Mesendoderm (in vitro differentiated cells): ENCODE measurements around the gene PRX. TPM values are rescaled to one million over a fixed set of nuclear protein-coding genes. Genes with fewer than 3 reads are reported as not detected.
A peak's percentile ranks its signal among the peaks of the same experiment; 100 is the strongest.

Experiments used
- DNase-seq: peaks from one replicate; pipeline ENCODE4 v3.0.0; 2013
- H2AK5ac ChIP-seq: 2 replicates; pipeline ENCODE4 v1.6.1; 2013; ENCODE audit warnings: low read length, inconsistent platforms
- H2BK120ac ChIP-seq: 2 replicates; pipeline ENCODE4 v1.6.1; 2013; ENCODE audit warnings: low read depth, mild to moderate bottlenecking, low read length, moderate library complexity, mixed read lengths
- H2BK15ac ChIP-seq: replicated peaks from 2 replicates; pipeline ENCODE4 v1.6.1; 2013; ENCODE audit warnings: low read depth, mild to moderate bottlenecking, moderate library complexity
- H2BK5ac ChIP-seq: 2 replicates; pipeline ENCODE4 v1.6.1; 2013; ENCODE audit warnings: low read length, inconsistent platforms
- H3K18ac ChIP-seq: 2 replicates; pipeline ENCODE4 v1.6.1; 2013; ENCODE audit warnings: mild to moderate bottlenecking, low read length, mixed read lengths
- H3K23ac ChIP-seq: one replicate; pipeline ENCODE4 v1.6.1; 2013; ENCODE audit warnings: low read length
- H3K27ac ChIP-seq: 2 replicates; pipeline ENCODE4 v1.5.1; 2013; ENCODE audit warnings: low read depth, mild to moderate bottlenecking, inconsistent platforms, low read length, moderate library complexity
- H3K27me3 ChIP-seq: 2 replicates; pipeline ENCODE4 v1.6.1; 2013; ENCODE audit warnings: low read length, control low read depth, mild to moderate bottlenecking, inconsistent platforms; ENCODE audit not compliant: insufficient read depth, poor library complexity
- H3K36me3 ChIP-seq: 2 replicates; pipeline ENCODE4 v1.6.1; 2013; ENCODE audit warnings: low read length, inconsistent platforms; ENCODE audit not compliant: control insufficient read depth, insufficient read depth
- H3K4ac ChIP-seq: one replicate; pipeline ENCODE4 v1.6.1; 2013; ENCODE audit warnings: low read depth, mild to moderate bottlenecking, low read length, moderate library complexity
- H3K4me1 ChIP-seq: 2 replicates; pipeline ENCODE4 v1.6.1; 2013; ENCODE audit warnings: low read depth, low read length, inconsistent platforms; ENCODE audit not compliant: control insufficient read depth
- H3K4me2 ChIP-seq: 2 replicates; pipeline ENCODE4 v1.6.1; 2013; ENCODE audit warnings: low read length
- H3K4me3 ChIP-seq: 2 replicates; pipeline ENCODE4 v1.5.1; 2013; ENCODE audit warnings: mild to moderate bottlenecking, low read length
- H3K56ac ChIP-seq: one replicate; pipeline ENCODE4 v1.6.1; 2013; ENCODE audit warnings: low read length
- H3K79me1 ChIP-seq: 2 replicates; pipeline ENCODE4 v1.6.1; 2013; ENCODE audit warnings: low read length, inconsistent platforms
- H3K79me2 ChIP-seq: 2 replicates; pipeline ENCODE4 v1.6.1; 2013; ENCODE audit warnings: mild to moderate bottlenecking, low read length; ENCODE audit not compliant: control insufficient read depth, insufficient read depth
- H3K9ac ChIP-seq: 2 replicates; pipeline ENCODE4 v1.6.1; 2013; ENCODE audit warnings: low read length, inconsistent platforms
- H4K5ac ChIP-seq: one replicate; pipeline ENCODE4 v1.6.1; 2013; ENCODE audit warnings: low read length
- H4K8ac ChIP-seq: one replicate; pipeline ENCODE4 v1.6.1; 2013; ENCODE audit warnings: low read depth, mild to moderate bottlenecking, control low read depth, low read length, moderate library complexity
- WGBS: extraction: QIAGEN DNeasy Blood & Tissue Kit; methylation state at CpG from one replicate; pipeline ENCODE4 v1.1.7; 2013; ENCODE audit warnings: low lambda C conversion rate, missing lambda C conversion rate; ENCODE audit not compliant: insufficient coverage; ENCODE audit errors: extremely low coverage; 5-methylcytosine and 5-hydroxymethylcytosine counted together
- polyA plus RNA-seq, 2 experiments: library from polyadenylated mRNA; stranded (reverse); fragments of 200-250 nt; gene quantifications; one replicate each; pipeline ENCODE4 v1.2.3, GENCODE V29; 2013

PRX gene
- 1.1 TPM for polyA plus RNA-seq (2013, experiment 1 of 2)
- 1.5 TPM for polyA plus RNA-seq (2013, experiment 2 of 2)

DNA sequence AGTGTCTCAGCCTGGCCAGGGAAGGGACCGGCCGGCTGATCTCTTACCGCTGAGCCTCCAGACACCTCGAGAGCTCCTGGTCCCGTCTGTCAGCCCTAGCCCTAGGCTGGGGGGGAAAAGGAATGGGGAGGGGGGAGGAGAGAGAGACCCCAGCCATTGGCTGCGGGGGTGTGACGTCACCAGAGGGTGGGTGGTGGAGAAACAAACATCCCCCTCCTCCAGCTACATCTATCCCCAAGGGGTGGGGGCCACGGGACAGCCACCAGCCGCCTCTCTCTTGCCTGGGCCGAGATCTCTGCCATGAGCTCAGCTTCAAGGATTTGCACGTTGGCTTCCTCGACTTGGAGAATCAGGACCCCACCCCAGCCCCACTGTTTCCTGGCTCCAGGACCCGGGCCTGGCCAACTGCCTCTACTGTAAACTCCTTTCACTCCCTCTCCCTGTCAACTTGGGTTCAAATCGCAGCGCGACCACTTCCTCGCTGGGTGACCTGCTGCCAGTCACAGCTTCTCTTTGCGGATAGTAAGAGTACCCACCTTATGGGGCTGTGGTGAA is at the start of gene PRX:
PRX (minus strand) TSS at position 88 of the 555 bp plus-strand sequence. CDS start 5,446 bp downstream, outside the sequence.
- Histone ChIP-seq H3K36me3 (no peaks in the 10 kb centered on the region), H3K79me2 (no peaks in the 10 kb centered on the region), H3K56ac (peak within 1 kb of the TSS; percentile 43), H3K18ac (no peak within 1 kb of the TSS), H3K9ac (peak within 1 kb of the TSS; percentile 22), H2BK15ac (no peak within 1 kb of the TSS), H2BK5ac (no peak within 1 kb of the TSS), H3K23ac (no peak within 1 kb of the TSS), H3K4me3 (no peak within 1 kb of the TSS), H2AK5ac (no peak within 1 kb of the TSS), H4K5ac (no peak within 1 kb of the TSS), H3K79me1 (no peaks in the 10 kb centered on the region), H3K4ac (no peak within 1 kb of the TSS), H3K4me1 (no peaks in the 10 kb centered on the region), H4K8ac (no peak within 1 kb of the TSS), H3K27ac (no peak within 1 kb of the TSS), H3K27me3 (no peaks in the 10 kb centered on the region), H2BK120ac (no peak within 1 kb of the TSS), H3K4me2 (no peak within 1 kb of the TSS)
- peak; percentile 92 for DNase-seq
- WGBS: no CpG with 5 or more reads among the region's 18 CpGs

DNA sequence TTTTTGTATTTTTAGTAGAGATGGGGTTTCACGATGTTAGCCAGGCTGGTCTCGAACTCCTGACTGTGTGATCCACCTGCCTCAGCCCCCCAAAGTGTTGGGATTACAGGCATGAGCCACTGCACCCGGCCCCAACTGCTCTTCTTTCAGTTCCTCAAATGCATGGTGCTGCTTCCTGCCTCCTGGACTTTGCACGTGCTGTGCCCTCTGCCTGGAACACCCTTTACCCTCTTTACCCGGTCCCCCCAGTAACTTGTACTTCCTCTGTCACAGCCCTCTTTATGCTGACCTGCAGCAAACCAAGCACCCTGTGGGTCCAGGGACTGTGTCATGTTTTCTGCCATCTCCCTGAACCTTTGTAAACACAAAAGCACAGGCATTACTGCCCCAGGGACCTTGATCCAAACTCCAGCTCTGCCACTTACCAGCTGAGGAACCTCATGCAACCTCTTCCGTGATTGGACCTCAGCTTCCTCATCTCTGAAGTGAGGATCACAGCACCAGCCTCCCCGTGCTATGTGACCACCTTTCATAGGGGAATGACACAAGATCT is 48.6 kb upstream of the PRX start:
- H3K4me1 ChIP-seq: peaks cover 5% of the 10 kb centered on the region
- H3K4ac ChIP-seq: no peak overlapping the region
- no peak overlapping the region for H3K23ac ChIP-seq
- no peak overlapping the region for H2BK15ac ChIP-seq
- H2BK120ac ChIP-seq: no peak overlapping the region
- H3K27ac ChIP-seq: no peak overlapping the region
- H2AK5ac ChIP-seq: no peak overlapping the region
- no peak overlapping the region for H3K18ac ChIP-seq
- no peak overlapping the region for H4K5ac ChIP-seq
- no CpG with 5 or more reads among the region's 7 CpGs for WGBS
- no peak overlapping the region for H4K8ac ChIP-seq
- H3K79me1 ChIP-seq: no peaks in the 10 kb centered on the region
- H2BK5ac ChIP-seq: no peak overlapping the region
- H3K27me3 ChIP-seq: peaks cover 2% of the 10 kb centered on the region
- H3K4me3 ChIP-seq: no peak overlapping the region
- no peaks in the 10 kb centered on the region for H3K79me2 ChIP-seq
- no peak overlapping the region for H3K56ac ChIP-seq
- H3K4me2 ChIP-seq: no peak overlapping the region
- no peak for DNase-seq
- H3K9ac ChIP-seq: no peak overlapping the region
- no peaks in the 10 kb centered on the region for H3K36me3 ChIP-seq

DNA sequence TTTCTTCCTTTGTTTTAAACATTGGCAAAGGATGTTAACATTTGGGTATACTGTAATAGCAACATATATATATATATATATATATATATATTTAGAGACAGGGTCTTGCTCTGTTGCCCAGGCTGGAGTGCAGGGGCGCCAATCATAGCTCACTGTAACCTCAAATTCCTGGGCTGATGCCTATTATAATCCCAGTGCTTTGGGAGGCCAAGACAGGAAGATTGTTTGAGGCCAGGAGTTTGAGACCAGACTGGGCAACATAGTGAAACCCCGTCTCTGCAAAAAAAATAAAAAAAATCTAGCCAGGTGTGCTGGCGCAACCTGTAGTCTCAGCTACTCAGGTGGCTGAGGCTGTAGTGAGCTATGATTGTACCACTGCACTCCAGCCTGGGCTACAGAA is 47.0 kb upstream of the PRX start:
- Histone ChIP-seq H3K23ac (no peak overlapping the region), H4K5ac (no peak overlapping the region), H3K4me2 (no peak overlapping the region), H3K4me3 (no peak overlapping the region), H2BK15ac (no peak overlapping the region), H3K4me1 (peaks cover 5% of the 10 kb centered on the region), H4K8ac (no peak overlapping the region), H3K36me3 (no peaks in the 10 kb centered on the region), H3K9ac (no peak overlapping the region), H2BK120ac (no peak overlapping the region), H2BK5ac (no peak overlapping the region), H3K27me3 (no peaks in the 10 kb centered on the region), H3K56ac (no peak overlapping the region), H3K18ac (no peak overlapping the region), H3K4ac (no peak overlapping the region), H3K27ac (no peak overlapping the region), H3K79me1 (no peaks in the 10 kb centered on the region), H3K79me2 (no peaks in the 10 kb centered on the region), H2AK5ac (no peak overlapping the region)
- DNase-seq: no peak
- WGBS: no CpG with 5 or more reads among the region's 3 CpGs

DNA sequence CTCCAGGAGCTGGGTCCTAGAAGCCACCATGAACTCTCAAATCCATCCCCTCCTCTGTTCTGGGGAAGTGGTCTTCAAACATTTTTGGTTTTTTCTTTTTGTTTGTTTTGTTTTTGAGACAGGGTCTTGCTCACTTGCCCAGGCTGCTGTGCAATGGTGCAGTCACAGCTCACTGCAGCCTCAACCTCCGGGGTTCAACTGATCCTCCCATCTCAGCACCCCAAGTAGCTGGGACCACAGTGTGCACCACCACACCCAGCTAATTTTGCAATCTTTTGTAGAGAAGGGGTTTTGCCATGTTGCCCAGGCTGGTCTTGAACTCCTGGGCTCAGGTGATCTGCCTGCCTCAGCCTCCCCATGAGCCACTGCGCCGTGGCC is 45.4 kb upstream of the PRX start:
- no peaks in the 10 kb centered on the region for H3K79me2 ChIP-seq
- WGBS: no CpG with 5 or more reads among the region's 3 CpGs
- H2AK5ac ChIP-seq: no peak overlapping the region
- H3K56ac ChIP-seq: no peak overlapping the region
- no peak overlapping the region for H3K23ac ChIP-seq
- no peak overlapping the region for H2BK120ac ChIP-seq
- H3K4ac ChIP-seq: no peak overlapping the region
- H3K9ac ChIP-seq: no peak overlapping the region
- no peaks in the 10 kb centered on the region for H3K27me3 ChIP-seq
- no peak overlapping the region for H4K8ac ChIP-seq
- no peak overlapping the region for H3K4me2 ChIP-seq
- H2BK5ac ChIP-seq: no peak overlapping the region
- no peak overlapping the region for H4K5ac ChIP-seq
- no peaks in the 10 kb centered on the region for H3K79me1 ChIP-seq
- DNase-seq: no peak
- H2BK15ac ChIP-seq: no peak overlapping the region
- H3K18ac ChIP-seq: no peak overlapping the region
- no peaks in the 10 kb centered on the region for H3K4me1 ChIP-seq
- no peak overlapping the region for H3K27ac ChIP-seq
- no peaks in the 10 kb centered on the region for H3K36me3 ChIP-seq
- H3K4me3 ChIP-seq: no peak overlapping the region

DNA sequence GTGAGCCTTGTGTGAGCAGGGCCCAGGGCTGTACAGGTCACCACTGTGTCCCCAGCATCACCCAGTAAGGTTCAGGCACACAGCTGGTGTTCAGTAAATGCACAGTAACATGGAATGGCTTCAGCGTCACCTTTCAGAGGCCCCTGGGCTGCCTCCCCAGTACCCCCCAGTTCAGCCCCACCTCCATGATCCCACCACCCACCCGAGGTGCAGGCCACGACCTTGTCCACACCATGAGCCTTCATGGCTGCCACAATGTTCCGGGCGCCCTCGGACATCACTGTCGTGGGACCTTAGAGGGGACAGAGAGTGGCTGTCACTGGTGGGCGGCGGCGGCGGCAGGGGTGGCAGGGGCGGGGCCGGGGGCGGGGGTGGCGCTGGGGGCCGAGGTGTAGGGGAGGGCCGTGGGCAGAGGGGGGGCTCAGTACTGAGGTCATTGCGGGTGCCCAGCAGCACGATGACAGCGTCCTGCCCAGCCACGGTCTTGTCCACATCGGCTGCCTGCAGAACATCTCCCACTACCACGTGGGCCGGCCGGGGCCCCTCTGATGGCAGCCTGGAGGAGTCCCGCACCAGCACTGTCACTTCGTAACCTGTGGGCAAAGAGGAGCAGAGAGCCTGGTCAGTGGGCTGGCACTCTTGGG is 44.9 kb upstream of the PRX start:
- H4K8ac ChIP-seq: no peak overlapping the region
- no peak overlapping the region for H3K27ac ChIP-seq
- H3K79me1 ChIP-seq: no peaks in the 10 kb centered on the region
- H2AK5ac ChIP-seq: no peak overlapping the region
- no peak overlapping the region for H2BK15ac ChIP-seq
- H4K5ac ChIP-seq: no peak overlapping the region
- H3K4ac ChIP-seq: no peak overlapping the region
- H3K4me2 ChIP-seq: no peak overlapping the region
- no peak overlapping the region for H3K4me3 ChIP-seq
- H3K56ac ChIP-seq: no peak overlapping the region
- no peak overlapping the region for H3K9ac ChIP-seq
- no CpG with 5 or more reads among the region's 27 CpGs for WGBS
- no peaks in the 10 kb centered on the region for H3K79me2 ChIP-seq
- no peak for DNase-seq
- no peak overlapping the region for H3K23ac ChIP-seq
- H3K4me1 ChIP-seq: no peaks in the 10 kb centered on the region
- no peaks in the 10 kb centered on the region for H3K36me3 ChIP-seq
- no peak overlapping the region for H3K18ac ChIP-seq
- H3K27me3 ChIP-seq: no peaks in the 10 kb centered on the region
- H2BK5ac ChIP-seq: no peak overlapping the region
- no peak overlapping the region for H2BK120ac ChIP-seq
